GM18526 (cell line): Measurements from ENCODE around the gene LDLRAD4.

ENCODE experiments used
- POLR2A ChIP-seq: IDR thresholded peaks from 3 replicates; pipeline ENCODE4 v1.6.1; 2011; ENCODE audit not compliant: insufficient read length; ENCODE audit errors: extremely low read depth

LDLRAD4 gene

DNA sequence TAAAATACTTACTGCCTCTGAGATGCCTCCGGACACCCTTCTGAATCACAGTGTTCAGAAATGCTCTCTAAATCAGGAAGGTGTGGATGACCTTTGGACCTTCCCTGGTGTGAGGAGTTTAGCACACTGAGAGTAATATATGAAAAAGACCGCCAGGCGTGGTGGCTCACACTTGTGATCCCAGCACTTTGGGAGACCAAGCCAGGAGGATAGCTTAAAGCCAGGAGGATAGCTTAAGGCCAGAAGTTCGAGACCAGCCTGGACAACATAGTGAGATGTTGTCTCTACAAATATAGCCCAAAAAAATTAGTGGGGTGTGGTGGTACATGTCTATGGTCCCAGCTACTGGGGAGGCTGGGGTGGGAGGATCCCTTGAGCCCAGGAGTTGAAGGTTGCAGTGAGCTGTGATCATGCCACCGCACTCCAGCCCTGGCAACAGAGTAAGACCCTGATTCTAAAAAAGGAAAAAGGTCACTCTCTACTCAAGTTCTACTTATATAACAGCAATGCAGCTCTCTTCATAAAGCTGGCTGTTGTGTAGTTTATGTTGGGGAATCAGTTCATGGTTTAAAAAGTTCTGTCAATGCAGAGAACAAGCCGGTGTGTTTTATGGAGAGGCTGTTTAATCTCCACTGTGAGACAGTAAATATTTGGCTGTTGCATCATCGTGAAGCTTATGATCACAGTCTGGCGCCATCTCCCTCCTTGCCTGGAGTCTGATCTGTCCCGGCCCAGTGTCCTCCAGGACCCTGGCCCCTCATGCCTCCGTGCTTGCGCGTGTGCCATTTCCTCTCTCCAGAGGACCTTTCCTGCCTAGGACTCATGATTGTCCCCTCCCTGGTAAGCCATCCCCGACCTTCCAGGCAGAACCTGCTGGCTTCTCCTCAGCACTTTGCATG, 323.3 kb downstream of the LDLRAD4 start:
- no peak for TF ChIP-seq POLR2A

GRCh38 chr18:13542520-13542847, 323.9 kb downstream of the LDLRAD4 start:
- no peak for TF ChIP-seq POLR2A

DNA sequence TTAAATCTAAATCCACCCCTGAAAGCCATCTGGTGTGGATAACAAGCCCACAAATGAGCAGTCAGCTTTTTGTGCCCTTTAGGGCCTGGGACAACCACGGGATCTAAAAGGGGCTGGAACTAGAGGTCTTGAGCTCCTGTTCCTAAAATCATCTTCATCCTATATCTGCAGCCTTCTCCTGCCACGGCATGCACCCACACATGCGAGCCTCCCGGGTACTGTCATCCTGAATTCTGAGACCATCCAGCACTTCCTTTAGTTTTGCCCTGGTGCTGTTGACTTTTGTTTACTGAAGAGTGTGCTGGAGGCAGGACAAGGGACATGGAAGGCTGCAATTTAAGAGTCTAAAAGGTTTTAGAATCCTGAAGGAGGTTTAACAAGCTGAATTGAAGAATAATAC, 324.6 kb downstream of the LDLRAD4 start:
- no peak for TF ChIP-seq POLR2A

DNA sequence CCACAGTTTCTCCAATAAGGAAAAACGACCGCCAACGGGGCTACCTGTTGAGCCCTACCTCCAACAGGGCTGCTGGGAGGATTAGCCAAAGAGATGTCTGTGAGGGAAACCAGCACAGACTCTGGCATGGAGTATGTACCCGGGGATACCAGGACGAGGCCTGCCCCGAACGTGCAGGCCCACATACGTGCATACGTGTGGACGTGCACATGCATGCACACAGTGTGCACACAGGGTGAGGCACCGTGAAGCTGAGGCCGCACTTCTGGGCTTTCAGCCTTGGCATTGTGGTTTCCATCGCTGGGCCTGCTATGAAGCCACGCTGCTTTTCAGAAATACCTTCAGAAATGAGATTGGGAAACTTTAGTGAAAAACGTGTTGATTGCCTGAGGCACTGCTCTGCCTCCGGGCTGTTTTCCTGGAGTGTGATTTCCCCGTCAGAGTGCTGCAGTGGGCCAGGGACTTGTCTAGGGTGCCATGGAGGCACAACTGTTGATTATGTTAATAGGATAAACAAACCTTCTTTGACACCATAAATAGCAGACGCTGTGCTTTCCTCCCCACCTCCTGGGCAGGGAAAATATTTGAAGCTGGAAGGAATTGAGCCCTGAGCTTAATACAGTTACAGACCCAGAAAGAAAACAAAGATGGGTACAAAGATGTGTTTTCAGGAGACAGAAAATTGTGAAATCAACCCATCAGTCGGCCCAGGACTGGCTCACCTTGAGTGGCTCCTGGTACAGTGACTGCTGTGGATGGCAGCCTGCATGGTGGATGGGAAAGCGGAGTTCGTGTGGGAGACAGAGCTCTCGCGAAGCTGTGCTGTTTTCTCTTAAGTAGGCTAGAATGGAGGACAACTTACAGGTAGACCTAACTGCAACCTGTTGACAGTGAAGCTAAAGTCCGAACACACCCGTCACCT, 325.5 kb downstream of the LDLRAD4 start:
- no peak for TF ChIP-seq POLR2A

GRCh38 chr18:13544953-13545352, 326.4 kb downstream of the LDLRAD4 start:
- no peak for TF ChIP-seq POLR2A

DNA sequence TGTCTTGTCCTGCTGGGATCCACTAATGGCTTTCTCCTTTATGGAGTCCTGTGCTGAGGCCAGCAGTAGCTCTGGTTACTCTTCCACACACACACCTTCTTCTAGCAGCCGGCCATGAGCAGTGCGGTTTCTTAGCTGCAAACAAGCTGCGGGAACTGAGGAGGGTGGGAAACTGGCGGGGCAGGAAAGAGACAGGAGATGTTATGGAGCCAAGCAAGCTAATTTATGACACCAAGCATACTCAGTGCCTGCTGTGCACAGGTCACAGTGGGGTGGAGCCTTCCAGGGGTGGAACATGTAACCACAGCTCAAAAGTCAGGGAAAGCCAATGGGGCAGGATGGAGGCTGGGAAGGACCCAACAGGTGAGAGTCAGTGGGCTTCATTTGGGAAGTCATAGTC, 327.0 kb downstream of the LDLRAD4 start:
- no peak for TF ChIP-seq POLR2A

DNA sequence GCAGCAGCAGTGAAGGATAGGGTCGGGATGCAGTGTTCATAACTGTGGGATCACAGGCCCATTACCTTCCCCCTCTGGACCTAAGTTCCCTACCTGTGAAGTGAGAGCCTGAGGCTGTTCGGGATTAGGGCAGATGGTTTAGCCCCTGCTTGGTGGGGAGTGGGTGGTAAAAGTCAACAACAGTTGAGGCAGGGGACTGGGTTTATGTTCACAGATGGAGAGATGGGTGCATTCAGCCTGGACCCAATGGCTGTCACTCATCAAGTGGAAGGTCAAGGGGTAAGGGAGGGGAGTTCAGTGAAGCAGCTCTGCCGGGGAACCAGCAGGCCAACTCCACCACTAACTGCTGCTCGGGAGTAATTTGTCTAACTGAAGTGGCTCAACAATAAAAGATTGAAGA, 327.4 kb downstream of the LDLRAD4 start:
- TF ChIP-seq POLR2A: no peak

DNA sequence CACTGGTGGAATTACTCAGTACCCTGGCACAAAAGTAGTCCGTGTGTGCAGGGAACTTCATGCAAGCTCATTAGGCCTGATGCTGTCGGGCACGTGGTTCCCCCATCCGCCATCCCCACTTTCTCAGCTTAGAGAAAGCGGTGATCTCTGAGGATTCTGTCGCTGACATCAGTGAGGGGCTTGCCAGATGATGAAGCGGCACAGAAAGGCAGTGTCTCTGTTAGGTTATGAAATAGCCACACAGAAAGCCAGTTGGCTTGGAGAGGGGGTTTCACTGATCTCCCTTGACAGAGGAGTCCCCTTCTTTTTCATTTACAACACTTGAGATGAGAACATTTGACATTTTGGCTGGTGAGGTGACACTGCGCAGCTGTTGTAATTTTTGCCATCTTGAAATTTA, 328.1 kb downstream of the LDLRAD4 start:
- no peak for TF ChIP-seq POLR2A

DNA sequence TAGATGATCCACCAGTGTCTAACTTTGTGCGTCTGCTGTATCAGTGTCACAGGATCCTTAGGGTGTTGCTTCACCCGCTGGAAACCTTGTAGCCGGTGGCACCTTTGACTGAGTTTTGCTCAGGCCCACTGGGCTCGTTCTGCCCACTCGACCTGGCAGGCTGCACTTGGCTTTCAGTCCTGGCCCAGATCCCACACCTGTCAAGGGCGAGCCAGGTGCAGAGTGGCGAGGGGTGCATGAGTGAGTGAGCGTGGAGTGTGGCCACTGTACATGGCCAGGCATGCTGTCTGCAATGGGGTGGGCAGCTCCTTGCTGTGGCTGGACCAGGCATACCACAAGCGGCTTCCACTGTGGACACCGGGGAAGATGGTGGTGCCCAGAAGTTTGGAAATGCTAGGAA, 328.8 kb downstream of the LDLRAD4 start:
- no peak for TF ChIP-seq POLR2A

DNA sequence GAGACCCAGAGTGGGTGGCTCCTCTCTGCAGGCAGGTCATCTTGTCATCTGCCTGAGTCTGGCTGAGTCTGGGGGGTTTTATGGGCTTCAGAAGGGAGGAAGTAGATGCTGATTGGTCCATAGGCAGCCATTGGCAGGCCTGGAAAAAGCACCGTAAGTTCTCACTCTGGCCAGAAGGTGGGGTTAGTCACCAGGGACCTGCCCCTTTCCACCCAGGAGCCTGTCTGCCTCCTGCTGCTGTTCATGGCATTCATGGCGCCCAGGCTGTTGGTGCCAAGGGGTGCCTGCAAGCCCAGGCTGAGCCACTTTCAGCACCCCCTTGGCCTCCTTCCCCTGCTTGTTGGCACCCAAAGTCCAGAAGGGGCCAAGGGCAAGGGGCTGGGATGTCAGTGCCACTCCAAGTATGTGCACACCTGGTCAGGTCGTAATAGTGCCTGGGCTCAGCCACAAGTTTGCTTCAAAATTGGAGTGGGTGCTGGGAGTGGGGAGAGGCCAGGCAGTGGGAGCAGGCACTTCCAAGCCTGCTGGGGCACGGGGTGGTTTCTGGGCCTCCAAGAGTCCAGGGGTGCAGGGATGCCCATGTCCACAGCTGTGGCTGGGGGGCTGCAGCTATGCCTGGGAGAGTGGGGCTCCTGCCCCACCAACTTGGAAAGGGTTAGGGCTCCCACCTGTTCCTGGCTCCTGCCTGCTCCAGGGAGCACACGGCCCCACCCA, 329.7 kb downstream of the LDLRAD4 start:
- TF ChIP-seq POLR2A: no peak

- no peak for TF ChIP-seq POLR2A
These were observed 330.7 kb downstream of the LDLRAD4 start for GRCh38 chr18:13548966-13549879.

DNA sequence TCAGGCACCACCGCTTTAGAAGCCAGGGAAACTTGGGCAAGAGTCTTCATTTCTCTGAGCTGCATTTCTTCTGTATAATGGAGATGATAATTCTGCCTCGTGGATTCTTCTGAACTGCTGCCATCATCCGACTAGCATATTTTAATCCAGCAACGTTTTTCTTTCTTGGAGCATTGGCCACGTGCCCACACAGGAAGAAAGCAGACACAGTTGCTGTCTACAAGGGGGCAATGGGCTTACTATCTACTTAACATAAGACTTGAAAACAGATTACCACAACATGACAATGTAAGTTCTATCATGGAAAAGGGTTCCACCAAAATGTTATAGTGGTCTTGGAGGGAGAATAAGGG, 331.3 kb downstream of the LDLRAD4 start:
- no peak for TF ChIP-seq POLR2A

DNA sequence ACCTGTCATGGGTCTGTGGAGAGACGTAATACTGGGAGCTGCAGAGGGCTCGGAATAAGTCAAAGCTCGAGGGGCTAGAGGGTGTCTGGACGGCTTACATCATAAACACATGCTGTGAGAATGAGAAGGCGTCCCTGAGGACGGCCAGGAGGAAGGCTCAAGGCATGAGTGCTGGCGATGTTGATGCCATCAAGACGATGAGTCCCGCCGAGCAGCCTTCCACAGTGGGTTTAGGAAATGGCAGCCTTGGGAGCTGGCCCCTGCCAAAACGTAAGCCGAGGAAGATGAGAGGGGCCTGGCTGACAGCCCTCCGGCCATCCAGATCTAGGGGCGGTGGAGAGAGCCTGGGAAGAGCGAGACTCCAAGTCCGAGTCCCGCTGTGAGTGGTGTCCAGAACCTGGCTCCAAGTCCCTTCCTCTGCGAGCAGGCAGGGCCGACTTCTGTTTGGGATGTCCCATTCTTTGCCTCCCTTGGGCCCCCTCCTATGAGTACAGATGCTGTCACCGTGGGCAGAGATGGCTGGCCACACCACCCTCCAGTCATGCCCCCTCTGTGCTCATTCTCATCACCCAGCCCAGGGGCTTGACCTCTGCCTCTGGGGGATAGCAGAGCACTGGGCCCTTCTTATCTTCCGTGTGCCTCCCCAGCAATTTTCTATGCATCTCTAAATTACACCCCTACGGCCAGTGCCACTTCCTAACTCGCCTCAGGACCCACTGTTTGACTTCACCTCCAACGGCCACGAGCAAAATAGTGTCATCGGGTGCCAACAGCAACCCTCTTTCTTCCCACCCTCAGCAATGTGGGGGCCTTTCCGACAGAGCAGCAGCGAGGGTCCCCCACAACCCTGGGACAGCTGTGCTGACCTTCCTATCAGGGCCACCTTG, 332.1 kb downstream of the LDLRAD4 start:
- TF ChIP-seq POLR2A: no peak

DNA sequence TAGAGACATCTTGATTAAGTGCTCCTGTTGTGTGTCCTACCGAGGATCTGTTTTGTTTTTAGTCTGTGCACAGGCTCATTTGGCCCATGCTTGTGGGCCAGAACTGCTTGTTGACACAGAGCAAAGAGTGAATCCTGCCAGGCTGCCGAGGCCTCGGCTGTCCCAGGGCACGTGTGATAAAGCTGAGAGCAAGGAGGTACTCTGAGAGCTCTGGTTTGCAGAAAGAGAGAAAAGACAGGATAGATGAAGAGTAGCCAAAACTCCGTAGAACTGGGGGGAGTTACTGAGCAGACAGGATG, 332.7 kb downstream of the LDLRAD4 start:
- no peak for TF ChIP-seq POLR2A
